Tibial nerve (tissue), 4 donors: ENCODE data around the gene EYS. TPM values are rescaled to one million over a fixed set of nuclear protein-coding genes. Genes with fewer than 3 reads are reported as not detected.

ENCODE experiments used
- DNase-seq, 2 donors: peaks; one replicate each; pipeline ENCODE4 v3.0.0-alpha.2; 2019; ENCODE audit warnings: low spot score in 2 of 2
- H3K27ac ChIP-seq, 4 donors: fragments of 200-600 bp; sonication (generic) in 3 of 4; one replicate each; pipeline ENCODE4 v1.5.1; 2017 to 2019; ENCODE audit warnings: mild to moderate bottlenecking in 1 of 4
- H3K27me3 ChIP-seq, 2 donors: fragments of 200-600 bp; sonication (generic) in 1 of 2; one replicate each; pipeline versions ENCODE4 v1.5.1 to v1.6.0; 2017 to 2019
- H3K36me3 ChIP-seq, 3 donors: fragments of 200-600 bp; sonication (generic); one replicate each; pipeline ENCODE4 v1.5.1; 2018 to 2019
- H3K4me1 ChIP-seq, 4 donors: fragments of 200-600 bp; sonication (generic) in 3 of 4; one replicate each; pipeline ENCODE4 v1.5.1; 2017 to 2019
- H3K4me3 ChIP-seq, 4 donors: fragments of 200-600 bp; sonication (generic) in 3 of 4; one replicate each; pipeline ENCODE4 v1.5.1; 2017 to 2019; ENCODE audit warnings: mild to moderate bottlenecking in 1 of 4, moderate library complexity in 1 of 4
- H3K9me3 ChIP-seq, 4 donors: fragments of 200-600 bp; sonication (generic) in 3 of 4; one replicate each; pipeline ENCODE4 v1.5.1; 2017 to 2019
- EP300 ChIP-seq, 2 donors: sonication (generic); formaldehyde crosslinking; IDR thresholded peaks; one replicate each; pipeline ENCODE4 v1.6.1; 2017; ENCODE audit warnings: antibody characterized with exemption in 2 of 2, mild to moderate bottlenecking in 1 of 2
- POLR2A ChIP-seq, 2 donors: fragments of 450-650 bp; IDR thresholded peaks; one replicate each; pipeline ENCODE4 v1.6.1; 2017; ENCODE audit warnings: antibody characterized with exemption in 2 of 2, mild to moderate bottlenecking in 2 of 2, moderate library complexity in 2 of 2
- WGBS, 2 donors: methylation state at CpG; one replicate each; pipeline ENCODE4 v1.1.5; 2018; 5-methylcytosine and 5-hydroxymethylcytosine counted together
- total RNA-seq, 4 donors: library from RNA; depleted of rRNA; stranded (reverse); fragments of >200 nt; gene quantifications; one replicate each; pipeline ENCODE4 v1.1.0, GENCODE V29; 2016
- TF ChIP-seq, protein P1 (sequence below), 5 experiments: fragments of 200-600 bp in 3 of 5; fragments of 450-650 bp in 2 of 5; sonication (generic) in 3 of 5; IDR thresholded peaks; one replicate each; pipeline ENCODE4 v1.5.1; 2016 to 2019; ENCODE audit warnings: antibody characterized with exemption in 5 of 5, mild to moderate bottlenecking in 3 of 5, moderate library complexity in 2 of 5

Gene EYS
- total RNA-seq, 4 donors from 2014 or later = under 0.01 to 4.5 (median 0.39) TPM; not detected in 1

DNA sequence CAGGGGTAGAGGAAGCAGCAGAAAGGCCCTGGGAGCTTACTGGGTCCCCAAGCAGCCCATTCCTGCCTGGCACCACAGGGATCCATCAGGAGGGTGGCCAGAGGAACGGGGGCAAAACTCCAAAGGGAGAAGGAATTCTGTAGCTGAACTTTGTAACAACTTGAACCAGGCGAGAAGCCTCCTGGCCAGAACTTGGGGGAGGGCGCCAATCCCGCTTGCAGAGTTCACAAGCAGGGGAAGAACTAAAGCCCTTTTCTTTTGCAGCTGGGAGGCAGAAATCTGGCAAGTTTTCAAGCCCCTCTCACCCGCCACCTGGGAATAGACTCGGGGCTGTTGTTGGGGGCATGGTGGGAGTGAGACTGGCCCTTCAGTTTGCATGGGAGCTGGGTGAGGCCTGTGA, 1882.3 kb downstream of the EYS start:
- no peaks in the 10 kb centered on the region for H3K36me3 ChIP-seq
- H3K4me1 ChIP-seq = no peaks in the 10 kb centered on the region
- WGBS, 2 donors = 58 to 88% methylated on average over 6 of the region's 6 CpGs
- no peak for DNase-seq
- no peak overlapping the region for H3K4me3 ChIP-seq
- H3K27ac ChIP-seq = no peak overlapping the region
- no peaks in the 10 kb centered on the region for H3K27me3 ChIP-seq
- TF ChIP-seq POLR2A (IDR thresholded peaks at IDR 0.05) (no peak), EP300 (IDR thresholded peaks at IDR 0.05) (no peak)
- TF ChIP-seq, protein P1, sequence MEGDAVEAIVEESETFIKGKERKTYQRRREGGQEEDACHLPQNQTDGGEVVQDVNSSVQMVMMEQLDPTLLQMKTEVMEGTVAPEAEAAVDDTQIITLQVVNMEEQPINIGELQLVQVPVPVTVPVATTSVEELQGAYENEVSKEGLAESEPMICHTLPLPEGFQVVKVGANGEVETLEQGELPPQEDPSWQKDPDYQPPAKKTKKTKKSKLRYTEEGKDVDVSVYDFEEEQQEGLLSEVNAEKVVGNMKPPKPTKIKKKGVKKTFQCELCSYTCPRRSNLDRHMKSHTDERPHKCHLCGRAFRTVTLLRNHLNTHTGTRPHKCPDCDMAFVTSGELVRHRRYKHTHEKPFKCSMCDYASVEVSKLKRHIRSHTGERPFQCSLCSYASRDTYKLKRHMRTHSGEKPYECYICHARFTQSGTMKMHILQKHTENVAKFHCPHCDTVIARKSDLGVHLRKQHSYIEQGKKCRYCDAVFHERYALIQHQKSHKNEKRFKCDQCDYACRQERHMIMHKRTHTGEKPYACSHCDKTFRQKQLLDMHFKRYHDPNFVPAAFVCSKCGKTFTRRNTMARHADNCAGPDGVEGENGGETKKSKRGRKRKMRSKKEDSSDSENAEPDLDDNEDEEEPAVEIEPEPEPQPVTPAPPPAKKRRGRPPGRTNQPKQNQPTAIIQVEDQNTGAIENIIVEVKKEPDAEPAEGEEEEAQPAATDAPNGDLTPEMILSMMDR (IDR thresholded peaks at IDR 0.05) = no peak
- H3K9me3 ChIP-seq = peaks cover 0 to 23% (median 0%) of the 10 kb centered on the region in 4 donors

DNA sequence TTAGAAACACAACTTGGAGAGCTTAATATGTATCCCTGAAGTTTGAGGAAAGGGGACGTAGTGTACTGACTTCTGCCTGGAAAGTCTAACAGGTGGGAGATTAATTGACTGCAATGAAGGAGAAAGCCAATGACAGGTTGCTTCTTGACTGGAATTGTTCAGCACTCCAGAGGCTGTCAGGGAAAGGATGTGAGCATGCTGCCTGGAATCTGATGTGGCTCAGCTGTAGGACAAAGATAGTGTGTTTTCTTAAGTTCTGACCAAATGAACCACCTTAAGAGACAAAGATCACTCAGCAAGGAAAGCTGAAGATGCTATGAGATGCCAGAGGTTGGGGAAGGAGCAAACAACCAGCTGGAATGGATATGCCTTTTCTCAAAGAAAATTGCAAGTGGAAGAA, 1885.6 kb downstream of the EYS start:
- Histone ChIP-seq H3K27ac (no peak overlapping the region), H3K4me1 (peaks cover 0 to 2% (median 0%) of the 10 kb centered on the region in 4 donors), H3K4me3 (no peak overlapping the region), H3K9me3 (peaks cover 0 to 13% (median 0%) of the 10 kb centered on the region in 4 donors), H3K36me3 (no peaks in the 10 kb centered on the region), H3K27me3 (no peaks in the 10 kb centered on the region)
- no peak for DNase-seq
- 55 to 70% methylated on average over 1 of the region's 1 CpG for WGBS, 2 donors
- TF ChIP-seq, protein P1 (IDR thresholded peaks at IDR 0.05) = no peak
- TF ChIP-seq POLR2A (IDR thresholded peaks at IDR 0.05) (no peak), EP300 (IDR thresholded peaks at IDR 0.05) (no peak)

DNA sequence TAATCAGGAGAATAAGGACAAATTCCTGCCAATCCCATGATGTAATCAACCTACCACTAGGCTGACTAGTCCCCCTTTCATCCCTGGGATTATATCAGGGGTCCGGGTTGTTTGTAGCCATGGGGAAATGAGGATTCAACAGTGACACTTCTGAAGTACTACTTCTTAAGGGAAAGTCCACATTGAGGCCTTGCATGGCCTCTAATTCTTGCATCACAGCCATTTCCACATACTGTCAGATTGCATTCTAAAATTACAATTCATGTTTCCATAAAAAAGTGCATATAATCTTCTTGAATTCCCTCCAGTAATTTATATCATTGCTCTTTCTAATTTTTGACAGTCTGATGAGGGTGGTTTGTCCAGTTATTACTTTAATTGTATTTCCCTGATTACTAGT, 1887.2 kb downstream of the EYS start:
- WGBS, 2 donors = 74 to 75% methylated on average over 1 of the region's 1 CpG
- H3K4me1 ChIP-seq = peaks cover 0 to 2% (median 0%) of the 10 kb centered on the region in 4 donors
- H3K36me3 ChIP-seq = no peaks in the 10 kb centered on the region
- no peak overlapping the region for H3K27ac ChIP-seq
- no peaks in the 10 kb centered on the region for H3K9me3 ChIP-seq
- H3K4me3 ChIP-seq = no peak overlapping the region
- no peaks in the 10 kb centered on the region for H3K27me3 ChIP-seq
- DNase-seq = no peak
- TF ChIP-seq, protein P1 (IDR thresholded peaks at IDR 0.05) = no peak
- TF ChIP-seq POLR2A (IDR thresholded peaks at IDR 0.05) = no peak
- TF ChIP-seq EP300 (IDR thresholded peaks at IDR 0.05) = no peak

DNA sequence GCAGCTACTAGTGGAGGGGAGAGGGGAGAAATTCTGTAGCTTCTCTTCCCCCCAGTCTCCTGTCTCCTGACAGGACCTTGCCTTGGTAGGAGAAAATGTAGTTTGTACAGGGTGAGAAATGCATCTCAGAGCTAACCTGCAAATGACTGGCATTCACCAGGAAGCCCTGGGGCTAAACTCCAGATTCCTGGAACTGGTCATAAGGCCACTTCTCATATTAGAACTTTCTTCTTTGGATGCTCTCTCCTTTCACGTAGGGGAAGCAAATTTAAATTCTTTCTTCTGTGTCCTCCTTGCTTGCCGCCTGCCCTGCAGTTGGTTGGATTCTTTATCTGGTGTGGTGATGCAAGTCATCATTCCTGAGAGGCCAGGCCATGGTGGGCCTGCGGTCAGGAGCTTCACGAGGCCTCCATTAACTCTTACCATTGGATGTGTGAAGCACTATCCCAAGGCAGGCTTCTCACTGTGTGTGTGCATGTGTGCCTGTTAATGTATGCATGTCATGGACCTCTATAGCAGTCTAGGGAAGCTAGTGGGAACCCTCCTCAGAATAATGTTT, 1889.5 kb downstream of the EYS start:
- no peak for DNase-seq
- Histone ChIP-seq H3K36me3 (no peaks in the 10 kb centered on the region), H3K4me3 (no peak overlapping the region), H3K27me3 (no peaks in the 10 kb centered on the region), H3K4me1 (peaks cover 0 to 2% (median 0%) of the 10 kb centered on the region in 4 donors), H3K27ac (no peak overlapping the region), H3K9me3 (no peaks in the 10 kb centered on the region)
- 81 to 85% methylated on average over 4 of the region's 4 CpGs for whole genome bisulfite sequencing, 2 donors
- TF ChIP-seq, protein P1 (IDR thresholded peaks at IDR 0.05) = no peak
- TF ChIP-seq EP300 (IDR thresholded peaks at IDR 0.05) (no peak), POLR2A (IDR thresholded peaks at IDR 0.05) (no peak)

DNA sequence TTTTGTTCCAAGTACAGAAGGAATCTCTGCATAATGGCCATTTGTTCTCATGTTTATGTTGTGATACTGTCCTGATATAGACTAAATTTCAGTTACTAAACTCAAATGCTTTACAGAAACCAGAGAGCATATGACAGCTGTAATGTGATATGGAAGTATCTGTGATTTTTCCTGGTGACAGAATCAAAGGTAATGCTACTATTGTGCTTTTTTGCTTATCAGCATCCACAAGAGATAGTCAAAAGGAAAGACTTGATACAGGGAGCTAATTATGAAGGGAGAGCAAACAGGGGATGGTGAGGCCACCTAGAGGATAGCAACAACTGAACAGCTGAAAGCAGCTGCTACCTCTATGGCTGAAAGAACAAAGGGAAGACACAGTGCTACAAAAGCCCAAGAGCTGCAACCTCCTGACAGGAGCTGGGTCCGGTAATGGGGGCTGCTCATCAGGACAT, 1890.0 kb downstream of the EYS start:
- no peak overlapping the region for H3K4me3 ChIP-seq
- DNase-seq = no peak
- no peak for TF ChIP-seq EP300 (IDR thresholded peaks at IDR 0.05)
- TF ChIP-seq POLR2A (IDR thresholded peaks at IDR 0.05) = no peak
- TF ChIP-seq, protein P1 (IDR thresholded peaks at IDR 0.05) = no peak

More for the DNA sequence above, 1890.0 kb downstream of the EYS start:
- Histone ChIP-seq H3K27me3 (no peaks in the 10 kb centered on the region), H3K36me3 (no peaks in the 10 kb centered on the region), H3K4me1 (peaks cover 0 to 2% (median 0%) of the 10 kb centered on the region in 4 donors), H3K27ac (no peak overlapping the region), H3K9me3 (no peaks in the 10 kb centered on the region)
- WGBS, 2 donors = 41 to 50% methylated on average over 1 of the region's 1 CpG
